ENCODE data around the gene NAGLU. TPM values are rescaled to one million over a fixed set of nuclear protein-coding genes. Genes with fewer than 3 reads are reported as not detected.

Gene NAGLU
- polyA plus RNA-seq, 1 donor (not counting 4 experiments of a cell fraction or from before 2014, with no cell fraction given): 6.9 TPM

DNA sequence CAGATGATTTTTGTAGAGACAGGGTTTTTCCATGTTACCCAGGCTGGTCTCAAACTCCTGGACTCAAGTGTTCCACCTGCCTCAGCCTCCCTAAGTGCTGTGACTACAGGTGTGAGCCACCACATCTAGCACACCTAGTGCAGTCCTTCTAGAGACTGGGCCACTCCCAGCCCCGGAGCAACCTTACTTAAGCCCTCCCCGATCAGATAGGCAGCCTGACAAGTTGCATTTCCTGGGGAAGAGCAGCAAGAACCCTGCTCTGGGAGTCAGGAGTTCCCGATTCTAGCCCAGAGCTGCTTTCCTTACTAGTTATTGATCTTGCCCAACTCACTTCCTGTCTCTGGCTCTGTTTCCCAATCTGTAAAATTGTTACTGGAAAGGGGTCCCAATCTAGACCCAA is 7.0 kb upstream of the NAGLU start:
- no peak for FAIRE-seq
- Histone ChIP-seq H3K9ac (ENCODE audit: control insufficient read depth, extremely low read depth, insufficient read depth, low read length) (no peak overlapping the region), H3K9me3 (ENCODE audit: control insufficient read depth, low read depth, low read length) (no peaks in the 10 kb centered on the region), H3K36me3 (ENCODE audit: control insufficient read depth in 2 of 2, extremely low read depth in 1 of 2, insufficient read depth in 2 of 2, low read length in 2 of 2) (no peaks in the 10 kb centered on the region), H3K4me1 (ENCODE audit: control insufficient read depth, extremely low read depth, insufficient read depth, low read length) (peaks cover 38% of the 10 kb centered on the region), H3K9me1 (ENCODE audit: control insufficient read depth, extremely low read depth, insufficient read depth, low read length) (no peaks in the 10 kb centered on the region), H2AFZ (ENCODE audit: control insufficient read depth, low read length) (no peak overlapping the region), H3K79me2 (ENCODE audit: control insufficient read depth, insufficient read depth, low read length) (no peaks in the 10 kb centered on the region), H3K27me3 (ENCODE audit: control insufficient read depth, extremely low read depth, insufficient read depth, low read length) (no peaks in the 10 kb centered on the region), H3K4me3 (ENCODE audit: control insufficient read depth in 2 of 3, extremely low read depth in 1 of 3, insufficient read depth in 2 of 3, low read depth in 1 of 3, low read length in 3 of 3) (no peak overlapping the region), H4K20me1 (ENCODE audit: control insufficient read depth, extremely low read depth, insufficient read depth, low read length) (no peaks in the 10 kb centered on the region), H3K4me2 (ENCODE audit: control insufficient read depth, extremely low read depth, insufficient read depth, low read depth, low read length) (no peak overlapping the region), H3K27ac (ENCODE audit: control insufficient read depth, insufficient read depth, low read length) (no peak overlapping the region)
- no peak for DNase-seq (ENCODE audit: low read depth, low spot score)
- no peak for TF ChIP-seq EZH2 (IDR thresholded peaks at IDR 0.05; ENCODE audit: low read length)
- TF ChIP-seq, protein P1, sequence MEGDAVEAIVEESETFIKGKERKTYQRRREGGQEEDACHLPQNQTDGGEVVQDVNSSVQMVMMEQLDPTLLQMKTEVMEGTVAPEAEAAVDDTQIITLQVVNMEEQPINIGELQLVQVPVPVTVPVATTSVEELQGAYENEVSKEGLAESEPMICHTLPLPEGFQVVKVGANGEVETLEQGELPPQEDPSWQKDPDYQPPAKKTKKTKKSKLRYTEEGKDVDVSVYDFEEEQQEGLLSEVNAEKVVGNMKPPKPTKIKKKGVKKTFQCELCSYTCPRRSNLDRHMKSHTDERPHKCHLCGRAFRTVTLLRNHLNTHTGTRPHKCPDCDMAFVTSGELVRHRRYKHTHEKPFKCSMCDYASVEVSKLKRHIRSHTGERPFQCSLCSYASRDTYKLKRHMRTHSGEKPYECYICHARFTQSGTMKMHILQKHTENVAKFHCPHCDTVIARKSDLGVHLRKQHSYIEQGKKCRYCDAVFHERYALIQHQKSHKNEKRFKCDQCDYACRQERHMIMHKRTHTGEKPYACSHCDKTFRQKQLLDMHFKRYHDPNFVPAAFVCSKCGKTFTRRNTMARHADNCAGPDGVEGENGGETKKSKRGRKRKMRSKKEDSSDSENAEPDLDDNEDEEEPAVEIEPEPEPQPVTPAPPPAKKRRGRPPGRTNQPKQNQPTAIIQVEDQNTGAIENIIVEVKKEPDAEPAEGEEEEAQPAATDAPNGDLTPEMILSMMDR (optimal IDR thresholded peaks at IDR 0.05 in 1 of 3, IDR thresholded peaks at IDR 0.05 in 1 of 3, conservative IDR thresholded peaks at IDR 0.05 in 1 of 3; ENCODE audit: extremely low read depth in 1 of 3, insufficient read depth in 2 of 3, low read length in 3 of 3): no peak
- dilution Hi-C loops (cut with MboI; ENCODE audit: extremely low pct_ligation_motif_present, low sequenced_read_pairs): no loop called here

DNA sequence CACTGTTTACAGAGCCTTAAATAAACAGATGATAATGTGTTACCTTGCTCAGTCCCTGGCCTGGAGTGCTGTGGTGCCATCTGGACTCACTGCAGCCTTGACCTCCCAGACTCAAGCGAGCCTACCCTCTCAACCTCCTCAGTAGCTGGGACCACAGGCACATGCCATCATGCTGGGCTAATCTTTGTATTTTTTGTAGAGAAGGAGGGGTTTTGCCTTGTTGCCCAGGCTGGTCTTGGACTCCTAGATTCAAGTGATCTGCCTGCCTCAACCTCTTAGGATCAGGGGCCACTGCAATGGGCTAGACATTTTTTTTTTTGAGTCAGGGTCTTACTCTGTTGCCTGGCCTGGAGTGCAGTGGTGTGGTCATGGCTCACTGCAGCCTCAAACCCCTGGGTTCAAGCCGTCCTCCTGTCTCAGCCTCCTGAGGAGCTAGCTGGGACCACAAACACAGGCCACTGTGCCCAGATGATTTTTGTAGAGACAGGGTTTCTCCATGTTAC is 5.0 kb upstream of the NAGLU start:
- DNase-seq (ENCODE audit: low read depth, low spot score): no peak
- H3K36me3 ChIP-seq (ENCODE audit: control insufficient read depth in 2 of 2, extremely low read depth in 1 of 2, insufficient read depth in 2 of 2, low read length in 2 of 2): no peaks in the 10 kb centered on the region
- TF ChIP-seq EZH2 (IDR thresholded peaks at IDR 0.05; ENCODE audit: low read length): no peak
- TF ChIP-seq, protein P1 (optimal IDR thresholded peaks at IDR 0.05 in 1 of 3, IDR thresholded peaks at IDR 0.05 in 1 of 3, conservative IDR thresholded peaks at IDR 0.05 in 1 of 3; ENCODE audit: extremely low read depth in 1 of 3, insufficient read depth in 2 of 3, low read length in 3 of 3): no peak
- H3K9me3 ChIP-seq (ENCODE audit: control insufficient read depth, low read depth, low read length): no peaks in the 10 kb centered on the region
- no peaks in the 10 kb centered on the region for H3K79me2 ChIP-seq (ENCODE audit: control insufficient read depth, insufficient read depth, low read length)
- H3K9me1 ChIP-seq (ENCODE audit: control insufficient read depth, extremely low read depth, insufficient read depth, low read length): no peaks in the 10 kb centered on the region
- H3K4me3 ChIP-seq (ENCODE audit: control insufficient read depth in 2 of 3, extremely low read depth in 1 of 3, insufficient read depth in 2 of 3, low read depth in 1 of 3, low read length in 3 of 3): no peak overlapping the region
- H3K9ac ChIP-seq (ENCODE audit: control insufficient read depth, extremely low read depth, insufficient read depth, low read length): no peak overlapping the region
- no peaks in the 10 kb centered on the region for H4K20me1 ChIP-seq (ENCODE audit: control insufficient read depth, extremely low read depth, insufficient read depth, low read length)
- no peak overlapping the region for H3K27ac ChIP-seq (ENCODE audit: control insufficient read depth, insufficient read depth, low read length)
- H3K27me3 ChIP-seq (ENCODE audit: control insufficient read depth, extremely low read depth, insufficient read depth, low read length): no peaks in the 10 kb centered on the region
- H3K4me2 ChIP-seq (ENCODE audit: control insufficient read depth, extremely low read depth, insufficient read depth, low read depth, low read length): no peak overlapping the region
- FAIRE-seq: no peak
- dilution Hi-C loops (cut with MboI; ENCODE audit: extremely low pct_ligation_motif_present, low sequenced_read_pairs): no loop called here
- no peak overlapping the region for H2AFZ ChIP-seq (ENCODE audit: control insufficient read depth, low read length)
- H3K4me1 ChIP-seq (ENCODE audit: control insufficient read depth, extremely low read depth, insufficient read depth, low read length): peaks cover 31% of the 10 kb centered on the region

All from keratinocyte (primary cell).